ENCODE data around the gene ITCH. TPM values are rescaled to one million over a fixed set of nuclear protein-coding genes. Genes with fewer than 3 reads are reported as not detected.
"Not testable (repeated sequence)": the region's sequence is repeated elsewhere in the genome, so short reads cannot be mapped to it uniquely, and the experiment has no call there.

Gene ITCH
- total RNA-seq (10 to 100 TPM; 44.4 to 53.4 TPM), total RNA-seq (34.1 to 61.3 reads per million in 2 donors)

GRCh38 chr20:34363062-34363464 is at the start of gene ITCH:
TSS of gene ITCH (plus strand) at chr20:34363273. CDS start at chr20:34393812, 30,539 bp downstream.
- Mint-ChIP-seq H3K4me3 (peak within 1 kb of the TSS; percentile 99), H3K36me3 (ENCODE audit: low read depth) (peaks cover 5% of the 10 kb centered on the region), H3K27me3 (no peaks in the 10 kb centered on the region), H3K27ac (peak within 1 kb of the TSS; percentile 99), H3K4me1 (peaks cover 27% of the 10 kb centered on the region)
- H3K9me3 ChIP-seq (ENCODE audit: control insufficient read depth, low read length, poor library complexity, severe bottlenecking), result no peaks in the 10 kb centered on the region
- DNase-seq (peak; percentile 85 to 87 (median 86)), ATAC-seq (peak; percentile 100)

GRCh38 chr20:34315236-34315635 is 47.8 kb upstream of the ITCH start:
- ATAC-seq (no peak), DNase-seq (no peak)
- peaks cover 29% of the 10 kb centered on the region for H3K27me3 Mint-ChIP-seq
- no peak overlapping the region for H3K27ac Mint-ChIP-seq
- H3K9me3 ChIP-seq (ENCODE audit: control insufficient read depth, low read length, poor library complexity, severe bottlenecking), result no peaks in the 10 kb centered on the region
- H3K36me3 Mint-ChIP-seq (ENCODE audit: low read depth), result peaks cover 2% of the 10 kb centered on the region
- no peak overlapping the region for H3K4me3 Mint-ChIP-seq
- peaks cover 4% of the 10 kb centered on the region for H3K4me1 Mint-ChIP-seq

GRCh38 chr20:34316196-34316814 is 46.8 kb upstream of the ITCH start:
- Mint-ChIP-seq H3K36me3 (ENCODE audit: low read depth) (no peaks in the 10 kb centered on the region), H3K4me3 (no peak overlapping the region), H3K27ac (peak overlapping the region; percentile 27), H3K4me1 (peaks cover 4% of the 10 kb centered on the region), H3K27me3 (peaks cover 31% of the 10 kb centered on the region)
- H3K9me3 ChIP-seq (ENCODE audit: control insufficient read depth, low read length, poor library complexity, severe bottlenecking), result no peaks in the 10 kb centered on the region
- no peak for ATAC-seq
- DNase-seq, result no peak

- Mint-ChIP-seq H3K36me3 (ENCODE audit: low read depth) (no peaks in the 10 kb centered on the region), H3K4me3 (no peak overlapping the region), H3K27me3 (peaks cover 32% of the 10 kb centered on the region), H3K27ac (no peak overlapping the region), H3K4me1 (peaks cover 5% of the 10 kb centered on the region)
- no peaks in the 10 kb centered on the region for H3K9me3 ChIP-seq (ENCODE audit: control insufficient read depth, low read length, poor library complexity, severe bottlenecking)
- ATAC-seq (no peak), DNase-seq (no peak)
These were observed 44.2 kb upstream of the ITCH start for GRCh38 chr20:34318609-34319443.

GRCh38 chr20:34320861-34321260 is 42.2 kb upstream of the ITCH start:
- ATAC-seq (no peak), DNase-seq (no peak)
- peaks cover 8% of the 10 kb centered on the region for H3K4me1 Mint-ChIP-seq
- H3K27me3 Mint-ChIP-seq, result peaks cover 37% of the 10 kb centered on the region
- H3K4me3 Mint-ChIP-seq, result no peak overlapping the region
- no peak overlapping the region for H3K27ac Mint-ChIP-seq
- H3K9me3 ChIP-seq (ENCODE audit: control insufficient read depth, low read length, poor library complexity, severe bottlenecking), result no peaks in the 10 kb centered on the region
- H3K36me3 Mint-ChIP-seq (ENCODE audit: low read depth), result peaks cover 3% of the 10 kb centered on the region

GRCh38 chr20:34322267-34323105 is 40.6 kb upstream of the ITCH start:
- H3K9me3 ChIP-seq (ENCODE audit: control insufficient read depth, low read length, poor library complexity, severe bottlenecking), result no peaks in the 10 kb centered on the region
- H3K27me3 Mint-ChIP-seq, result peaks cover 37% of the 10 kb centered on the region
- DNase-seq, result no peak
- ATAC-seq, result no peak
- no peak overlapping the region for H3K4me3 Mint-ChIP-seq
- peaks cover 8% of the 10 kb centered on the region for H3K4me1 Mint-ChIP-seq
- H3K27ac Mint-ChIP-seq, result no peak overlapping the region
- peaks cover 3% of the 10 kb centered on the region for H3K36me3 Mint-ChIP-seq (ENCODE audit: low read depth)

GRCh38 chr20:34324541-34324940 is 38.5 kb upstream of the ITCH start:
- DNase-seq (no peak), ATAC-seq (no peak)
- peaks cover 37% of the 10 kb centered on the region for H3K27me3 Mint-ChIP-seq
- no peak overlapping the region for H3K4me3 Mint-ChIP-seq
- no peaks in the 10 kb centered on the region for H3K9me3 ChIP-seq (ENCODE audit: control insufficient read depth, low read length, poor library complexity, severe bottlenecking)
- H3K27ac Mint-ChIP-seq, result no peak overlapping the region
- H3K4me1 Mint-ChIP-seq, result peaks cover 6% of the 10 kb centered on the region
- peaks cover 3% of the 10 kb centered on the region for H3K36me3 Mint-ChIP-seq (ENCODE audit: low read depth)

- not testable (repeated sequence) for H3K27ac Mint-ChIP-seq; H3K4me3 Mint-ChIP-seq; ATAC-seq; H3K36me3 Mint-ChIP-seq (ENCODE audit: low read depth); H3K9me3 ChIP-seq (ENCODE audit: control insufficient read depth, low read length, poor library complexity, severe bottlenecking); H3K4me1 Mint-ChIP-seq; DNase-seq
- peaks cover 11% of the 10 kb centered on the region for H3K27me3 Mint-ChIP-seq
These were observed 34.9 kb upstream of the ITCH start for GRCh38 chr20:34328207-34328606.

- H3K9me3 ChIP-seq (ENCODE audit: control insufficient read depth, low read length, poor library complexity, severe bottlenecking), result no peaks in the 10 kb centered on the region
- peaks cover 11% of the 10 kb centered on the region for H3K27me3 Mint-ChIP-seq
- H3K4me1 Mint-ChIP-seq, result peaks cover 4% of the 10 kb centered on the region
- DNase-seq (no peak), ATAC-seq (no peak)
- peaks cover 3% of the 10 kb centered on the region for H3K36me3 Mint-ChIP-seq (ENCODE audit: low read depth)
- H3K4me3 Mint-ChIP-seq, result no peak overlapping the region
- H3K27ac Mint-ChIP-seq, result no peak overlapping the region
These were observed 34.0 kb upstream of the ITCH start for GRCh38 chr20:34328928-34329677.

- not testable (repeated sequence) for H3K4me3 Mint-ChIP-seq; H3K27me3 Mint-ChIP-seq; ATAC-seq; H3K4me1 Mint-ChIP-seq; DNase-seq; H3K27ac Mint-ChIP-seq; H3K9me3 ChIP-seq (ENCODE audit: control insufficient read depth, low read length, poor library complexity, severe bottlenecking); H3K36me3 Mint-ChIP-seq (ENCODE audit: low read depth)
These were observed 32.1 kb upstream of the ITCH start for GRCh38 chr20:34330861-34331544.

GRCh38 chr20:34331838-34332237 is 31.2 kb upstream of the ITCH start:
- H3K9me3 ChIP-seq (ENCODE audit: control insufficient read depth, low read length, poor library complexity, severe bottlenecking), result no peaks in the 10 kb centered on the region
- no peaks in the 10 kb centered on the region for H3K36me3 Mint-ChIP-seq (ENCODE audit: low read depth)
- ATAC-seq, result no peak
- DNase-seq, result no peak
- no peak overlapping the region for H3K27ac Mint-ChIP-seq
- H3K4me3 Mint-ChIP-seq, result no peak overlapping the region
- H3K4me1 Mint-ChIP-seq, result no peaks in the 10 kb centered on the region
- no peaks in the 10 kb centered on the region for H3K27me3 Mint-ChIP-seq

GRCh38 chr20:34332262-34332920 is 30.7 kb upstream of the ITCH start:
- Mint-ChIP-seq H3K27me3 (no peaks in the 10 kb centered on the region), H3K36me3 (ENCODE audit: low read depth) (no peaks in the 10 kb centered on the region)

More at GRCh38 chr20:34332262-34332920, 30.7 kb upstream of the ITCH start:
- ATAC-seq (no peak), DNase-seq (no peak)
- H3K9me3 ChIP-seq (ENCODE audit: control insufficient read depth, low read length, poor library complexity, severe bottlenecking), result no peaks in the 10 kb centered on the region
- Mint-ChIP-seq H3K4me1 (no peaks in the 10 kb centered on the region), H3K4me3 (no peak overlapping the region), H3K27ac (no peak overlapping the region)

Data from T-helper 17 cell (primary cell).